Measurements from ENCODE around the gene CRHR1.

Gene CRHR1

DNA sequence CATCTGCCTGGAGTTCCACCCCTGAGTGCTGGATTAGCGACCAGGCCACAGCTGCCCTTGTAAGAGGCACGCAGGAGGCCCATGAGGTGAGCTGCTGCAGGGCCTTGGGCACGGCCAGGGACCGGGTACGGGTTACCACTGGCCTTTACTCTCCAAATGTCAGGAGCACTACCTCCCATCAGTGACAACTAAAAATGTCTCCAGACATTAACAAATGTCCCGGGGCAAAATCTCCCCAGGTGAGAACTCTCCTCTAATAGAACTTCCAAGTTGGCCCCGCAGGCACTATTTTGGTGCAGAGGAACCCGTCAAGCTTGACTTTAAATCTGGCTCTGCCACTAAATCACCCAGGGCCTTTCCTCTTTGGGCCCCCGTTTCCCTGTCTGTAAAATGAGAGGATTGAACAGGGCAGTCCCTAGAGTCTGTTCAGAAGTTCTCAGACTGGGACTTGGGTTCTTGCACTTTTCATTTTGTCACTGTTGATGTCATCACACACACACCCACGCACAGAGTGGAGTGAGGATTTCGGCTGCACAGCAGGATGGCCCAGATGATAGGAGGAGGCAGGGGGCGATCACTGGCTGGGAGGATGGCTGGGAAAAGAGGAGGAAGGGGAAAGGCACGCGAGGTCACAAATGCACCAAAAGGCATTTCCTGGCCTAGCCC, 85.7 kb downstream of the CRHR1 start:
- no peak for DNase-seq (ENCODE audit: low spot score)

DNA sequence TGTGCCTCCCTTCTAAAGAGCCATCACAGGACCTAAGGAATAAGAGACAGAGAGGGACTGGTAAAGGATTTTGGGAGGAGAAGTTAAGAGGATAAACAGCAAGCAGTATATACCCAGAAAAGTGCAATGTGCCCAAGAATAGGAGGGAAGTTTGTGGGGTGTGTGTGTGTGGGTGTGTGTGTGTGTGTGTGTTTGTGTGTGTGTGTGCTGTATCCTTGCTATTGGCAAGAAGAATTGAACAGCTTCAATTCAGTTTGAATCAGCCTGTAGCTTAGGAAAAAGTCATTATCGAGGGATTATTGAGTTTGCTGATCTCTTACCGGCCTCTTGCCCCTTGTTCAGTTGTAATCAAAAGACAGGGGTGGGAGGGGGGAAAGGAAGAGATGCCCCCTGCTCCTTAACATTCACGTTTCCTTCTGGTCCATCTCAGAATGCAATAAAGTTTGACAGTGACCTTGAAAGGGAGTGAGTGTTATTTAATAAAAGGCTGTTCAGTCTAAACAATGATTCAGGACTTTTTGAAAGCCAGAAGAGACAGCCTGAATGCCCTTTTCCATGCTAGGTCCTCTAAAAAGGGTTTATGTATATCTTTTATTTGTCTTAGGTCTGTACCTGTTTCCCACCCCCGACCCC, 86.3 kb downstream of the CRHR1 start:
- no peak for DNase-seq (ENCODE audit: low spot score)

DNA sequence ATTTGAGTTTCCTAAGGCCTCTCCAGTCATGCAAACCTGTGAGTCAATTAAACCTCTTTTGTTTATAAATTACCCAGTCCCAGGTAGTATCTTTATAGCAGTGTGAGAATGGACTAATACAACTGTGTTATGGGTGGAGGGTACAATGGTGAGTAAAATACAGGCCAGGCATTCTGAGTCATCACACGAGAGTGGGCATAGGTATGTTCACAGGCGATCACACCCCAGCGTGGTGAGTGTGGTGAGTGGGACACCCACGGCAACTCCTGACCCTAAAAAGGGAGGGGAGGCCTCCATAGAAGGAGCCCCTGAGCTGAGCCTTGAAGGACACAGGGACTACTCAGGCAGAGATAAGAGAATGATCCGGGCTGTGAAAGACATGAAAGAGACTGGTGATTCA, 87.6 kb downstream of the CRHR1 start:
- DNase-seq (ENCODE audit: low spot score): no peak

DNA sequence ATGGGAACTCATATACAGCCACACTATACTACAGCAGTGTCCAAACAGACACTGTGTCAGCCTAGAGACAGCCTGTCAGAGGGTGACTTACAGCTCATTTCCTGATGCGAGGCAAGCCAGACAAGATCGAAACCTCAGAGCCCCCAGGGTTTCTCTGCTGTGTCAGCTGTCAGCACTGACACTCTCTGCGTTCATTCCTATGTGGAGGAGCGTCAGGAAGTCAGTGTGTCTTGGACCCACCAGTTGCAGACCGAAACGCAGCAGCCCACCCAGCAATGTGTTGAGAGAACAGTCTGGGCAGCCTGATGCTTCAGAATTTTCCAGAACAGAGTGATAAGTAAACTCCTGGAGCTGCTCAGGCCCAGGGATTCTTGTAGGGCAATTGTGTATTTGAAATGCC, 89.6 kb downstream of the CRHR1 start:
- no peak for DNase-seq (ENCODE audit: low spot score)

DNA sequence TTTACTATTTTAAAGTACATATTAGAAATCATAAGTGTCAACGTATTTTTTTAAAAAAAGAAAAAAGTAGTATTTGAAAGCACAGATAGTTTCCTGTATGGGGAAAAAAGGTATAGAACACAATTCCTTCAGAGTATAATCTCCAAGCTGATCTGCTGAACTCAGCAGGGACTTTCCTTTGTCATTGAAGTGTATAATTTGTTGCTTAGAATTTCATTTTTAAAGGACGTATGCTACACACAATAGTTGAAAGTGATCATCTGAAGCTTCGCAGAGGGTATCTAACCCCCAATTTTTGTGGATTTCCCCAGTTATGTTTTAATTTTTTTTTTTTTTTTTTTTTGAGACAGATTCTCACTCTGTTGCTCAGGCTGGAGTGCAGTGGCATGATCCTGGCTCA, 90.0 kb downstream of the CRHR1 start:
- DNase-seq (ENCODE audit: low spot score): no peak

DNA sequence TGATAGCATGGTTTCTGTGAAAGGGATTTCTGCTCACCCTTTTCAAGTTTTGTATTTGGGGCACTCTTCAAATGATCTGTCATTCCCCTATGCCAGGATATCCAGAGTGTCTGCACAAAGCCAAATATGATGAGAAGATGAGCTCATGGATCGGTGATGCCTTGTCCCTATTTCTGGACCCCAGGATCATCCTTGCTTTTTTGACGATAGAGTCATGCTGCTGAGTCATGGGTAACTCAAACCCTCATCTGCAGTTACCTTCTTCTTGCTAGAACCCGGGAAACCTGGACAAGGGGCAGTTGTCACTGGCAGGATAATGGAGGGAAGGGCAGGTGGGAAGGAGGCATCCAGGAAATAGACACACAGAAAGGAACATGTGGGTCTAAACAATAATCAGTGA, 92.4 kb downstream of the CRHR1 start:
- DNase-seq (ENCODE audit: low spot score): no peak

DNA sequence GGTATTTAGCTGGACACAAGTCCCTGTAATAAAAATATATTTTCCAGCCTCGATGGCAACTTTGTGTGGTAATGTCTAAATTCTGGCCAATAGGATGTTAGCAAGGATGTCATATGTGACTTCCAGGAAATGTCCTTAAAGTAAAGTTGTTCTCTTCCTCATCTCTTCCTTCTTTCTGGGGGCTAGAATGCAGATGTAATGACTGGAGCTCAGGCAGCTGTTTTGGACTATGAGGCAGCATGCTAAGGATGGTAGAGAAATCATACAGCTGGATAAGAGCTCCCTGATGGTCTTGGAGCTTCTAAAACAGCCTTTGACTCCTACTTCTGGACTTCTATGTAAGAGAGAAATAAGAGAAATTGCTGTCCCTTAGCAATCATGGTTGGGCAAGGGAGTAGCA, 93.3 kb downstream of the CRHR1 start:
- DNase-seq (ENCODE audit: low spot score): no peak

DNA sequence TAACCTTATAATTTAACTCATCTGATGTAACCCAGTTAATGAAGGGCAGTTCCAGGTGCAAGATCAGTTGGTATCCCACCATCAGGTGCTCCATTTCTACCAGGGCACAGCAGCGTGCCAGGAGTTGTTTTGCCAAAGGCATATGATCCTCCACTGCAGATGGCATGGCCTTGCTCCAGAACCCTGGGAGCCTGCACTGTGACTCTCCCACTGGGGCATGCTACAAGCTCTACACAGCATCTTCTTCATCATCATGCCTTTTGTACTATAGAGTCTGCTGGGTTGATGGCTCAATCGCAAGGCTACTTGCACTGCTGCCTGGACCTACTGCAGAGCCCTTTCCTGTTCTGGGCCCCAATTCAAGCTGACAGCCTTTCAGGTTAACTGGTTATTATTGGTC, 98.9 kb downstream of the CRHR1 start:
- DNase-seq (ENCODE audit: low spot score): no peak

Measured in NAMALWA (cell line).